ENCODE measurements around the gene DLG2. TPM values are rescaled to one million over a fixed set of nuclear protein-coding genes. Genes with fewer than 3 reads are reported as not detected.

The DLG2 gene
- total RNA-seq, 4 donors from 2014 or later: 7.3 to 14.1 (median 11.1) TPM

DNA sequence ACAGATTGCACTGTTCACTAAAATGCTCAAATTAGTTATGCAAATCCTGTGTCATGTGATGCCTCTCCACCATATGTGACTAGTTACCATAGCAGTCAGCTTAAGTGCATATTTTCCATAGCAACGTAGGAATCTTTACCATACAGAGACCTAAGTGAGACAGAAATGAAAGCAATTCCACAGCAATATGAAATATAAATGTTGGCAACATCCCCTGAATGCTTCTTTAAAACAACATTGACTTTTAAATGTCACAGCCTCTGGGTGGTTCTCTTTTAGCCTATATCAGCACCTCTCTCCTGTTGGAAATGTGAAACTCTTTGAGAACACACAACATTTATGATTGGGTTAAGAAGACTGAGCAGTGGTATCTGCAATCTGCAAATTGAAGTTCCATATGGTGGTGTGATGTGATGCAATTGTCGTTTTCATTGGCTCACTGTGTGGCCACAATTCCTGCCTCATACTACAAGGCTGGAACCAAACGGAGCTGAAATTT is 814.6 kb downstream of the DLG2 start:
- intact Hi-C loops (cut with DNase I): no loop called here
- WGBS: 40% methylated on average over 3 of the region's 3 CpGs
- H3K4me3 ChIP-seq: no peak overlapping the region
- peaks cover 0 to 7% (median 0%) of the 10 kb centered on the region in 4 donors for H3K4me1 ChIP-seq
- peaks cover 0 to 4% (median 0%) of the 10 kb centered on the region in 4 donors for H3K9me3 ChIP-seq
- DNase-seq (ENCODE audit: extremely low spot score): no peak
- no peak overlapping the region for H3K27ac ChIP-seq (replicated peaks in 1 of 4)
- TF ChIP-seq POLR2AphosphoS5 (IDR thresholded peaks at IDR 0.05) (no peak), POLR2A (IDR thresholded peaks at IDR 0.05; ENCODE audit: low read depth) (no peak), EP300 (IDR thresholded peaks at IDR 0.05) (no peak)
- TF ChIP-seq, protein P1, sequence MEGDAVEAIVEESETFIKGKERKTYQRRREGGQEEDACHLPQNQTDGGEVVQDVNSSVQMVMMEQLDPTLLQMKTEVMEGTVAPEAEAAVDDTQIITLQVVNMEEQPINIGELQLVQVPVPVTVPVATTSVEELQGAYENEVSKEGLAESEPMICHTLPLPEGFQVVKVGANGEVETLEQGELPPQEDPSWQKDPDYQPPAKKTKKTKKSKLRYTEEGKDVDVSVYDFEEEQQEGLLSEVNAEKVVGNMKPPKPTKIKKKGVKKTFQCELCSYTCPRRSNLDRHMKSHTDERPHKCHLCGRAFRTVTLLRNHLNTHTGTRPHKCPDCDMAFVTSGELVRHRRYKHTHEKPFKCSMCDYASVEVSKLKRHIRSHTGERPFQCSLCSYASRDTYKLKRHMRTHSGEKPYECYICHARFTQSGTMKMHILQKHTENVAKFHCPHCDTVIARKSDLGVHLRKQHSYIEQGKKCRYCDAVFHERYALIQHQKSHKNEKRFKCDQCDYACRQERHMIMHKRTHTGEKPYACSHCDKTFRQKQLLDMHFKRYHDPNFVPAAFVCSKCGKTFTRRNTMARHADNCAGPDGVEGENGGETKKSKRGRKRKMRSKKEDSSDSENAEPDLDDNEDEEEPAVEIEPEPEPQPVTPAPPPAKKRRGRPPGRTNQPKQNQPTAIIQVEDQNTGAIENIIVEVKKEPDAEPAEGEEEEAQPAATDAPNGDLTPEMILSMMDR (IDR thresholded peaks at IDR 0.05): no peak
- no peaks in the 10 kb centered on the region for H3K36me3 ChIP-seq
- no peaks in the 10 kb centered on the region for H3K27me3 ChIP-seq

DNA sequence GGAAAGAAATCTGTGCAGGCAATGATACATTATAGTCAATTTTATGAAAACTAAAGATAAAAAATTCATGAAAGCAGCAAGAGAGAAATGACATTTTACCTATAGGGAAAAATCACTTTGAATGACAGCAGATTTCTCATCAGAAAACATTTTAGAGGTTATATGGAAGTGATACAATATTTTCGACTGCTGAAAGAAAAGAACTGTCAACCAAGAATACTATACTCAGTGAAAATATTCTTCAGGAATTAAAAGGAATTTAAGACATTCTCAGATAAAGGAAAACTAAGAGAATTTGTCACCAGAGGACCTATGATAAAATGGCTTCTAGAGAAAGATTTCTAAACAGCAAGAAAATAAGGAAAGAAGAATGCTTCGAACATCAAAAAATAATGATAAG is 820.8 kb downstream of the DLG2 start:
- Histone ChIP-seq H3K4me1 (peaks cover 0 to 8% (median 2%) of the 10 kb centered on the region in 4 donors), H3K36me3 (no peaks in the 10 kb centered on the region), H3K9me3 (peaks cover 0 to 19% (median 9%) of the 10 kb centered on the region in 4 donors), H3K27ac (replicated peaks in 1 of 4) (no peak overlapping the region), H3K27me3 (no peaks in the 10 kb centered on the region), H3K4me3 (no peak overlapping the region)
- DNase-seq (ENCODE audit: extremely low spot score): no peak
- 91% methylated on average over 2 of the region's 2 CpGs for WGBS
- intact Hi-C loops (cut with DNase I): no loop called here
- TF ChIP-seq, protein P1 (IDR thresholded peaks at IDR 0.05): no peak
- no peak for TF ChIP-seq POLR2A (IDR thresholded peaks at IDR 0.05; ENCODE audit: low read depth)
- no peak for TF ChIP-seq POLR2AphosphoS5 (IDR thresholded peaks at IDR 0.05)
- no peak for TF ChIP-seq EP300 (IDR thresholded peaks at IDR 0.05)

DNA sequence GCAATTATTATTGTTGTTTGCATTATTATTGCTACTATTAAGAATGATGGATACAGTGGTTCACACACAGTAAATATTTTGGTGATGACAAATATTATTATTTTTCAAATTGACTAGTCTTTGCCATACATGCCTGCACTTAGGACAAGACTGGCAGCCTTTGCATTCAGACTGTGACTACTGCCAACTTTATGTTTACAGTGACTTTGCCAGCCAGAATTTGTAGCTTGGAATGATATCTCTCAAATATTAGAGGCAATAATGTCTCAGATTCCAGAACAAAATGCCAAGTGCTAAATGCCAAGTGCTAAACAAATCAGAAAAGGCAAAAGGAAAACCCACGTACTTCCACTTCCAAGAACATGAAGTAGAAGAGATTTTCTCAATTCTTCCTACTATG is 823.1 kb downstream of the DLG2 start:
- peaks cover 0 to 19% (median 9%) of the 10 kb centered on the region in 4 donors for H3K9me3 ChIP-seq
- no peak overlapping the region for H3K27ac ChIP-seq (replicated peaks in 1 of 4)
- no peak overlapping the region for H3K4me3 ChIP-seq
- TF ChIP-seq, protein P1 (IDR thresholded peaks at IDR 0.05): no peak
- TF ChIP-seq EP300 (IDR thresholded peaks at IDR 0.05) (no peak), POLR2A (IDR thresholded peaks at IDR 0.05; ENCODE audit: low read depth) (no peak), POLR2AphosphoS5 (IDR thresholded peaks at IDR 0.05) (no peak)
- 44% methylated on average over 1 of the region's 1 CpG for WGBS
- H3K36me3 ChIP-seq: no peaks in the 10 kb centered on the region
- intact Hi-C loops (cut with DNase I): no loop called here
- peaks cover 0 to 8% (median 2%) of the 10 kb centered on the region in 4 donors for H3K4me1 ChIP-seq
- no peaks in the 10 kb centered on the region for H3K27me3 ChIP-seq
- DNase-seq (ENCODE audit: extremely low spot score): no peak

DNA sequence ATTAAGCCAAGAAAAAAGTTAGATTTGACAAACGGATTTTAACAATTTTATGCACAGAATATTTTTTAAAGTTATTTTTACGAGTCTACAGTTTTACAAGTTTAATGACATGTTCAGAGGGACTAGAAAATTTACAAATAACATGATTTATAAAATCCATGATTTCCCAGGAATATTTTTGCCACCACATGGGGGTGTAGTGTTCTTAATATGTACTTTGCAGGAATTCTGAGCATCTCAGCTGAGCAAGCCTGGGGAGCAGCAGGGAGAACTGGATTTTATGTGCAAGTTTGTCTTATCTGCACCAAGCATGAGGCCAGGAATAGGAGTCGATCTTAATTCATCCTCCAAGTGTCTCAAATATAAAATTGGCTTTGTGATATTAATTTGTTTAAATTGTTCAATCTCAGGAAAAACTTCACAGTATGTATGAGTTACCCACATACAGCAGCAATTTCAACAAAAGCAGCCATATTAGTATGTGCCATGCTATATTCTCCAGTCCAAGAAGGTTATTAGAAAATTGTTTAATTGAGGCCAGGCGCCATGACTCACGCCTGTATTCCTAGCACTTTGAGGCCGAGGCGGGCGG is 826.3 kb downstream of the DLG2 start:
- no peaks in the 10 kb centered on the region for H3K36me3 ChIP-seq
- H3K9me3 ChIP-seq: peaks cover 0 to 2% (median under 1%) of the 10 kb centered on the region in 4 donors
- H3K27ac ChIP-seq (replicated peaks in 1 of 4): no peak overlapping the region
- WGBS: 74% methylated on average over 8 of the region's 8 CpGs
- intact Hi-C loops (cut with DNase I): no loop called here
- H3K4me1 ChIP-seq: peaks cover 0 to 8% (median 2%) of the 10 kb centered on the region in 4 donors
- no peak for TF ChIP-seq EP300 (IDR thresholded peaks at IDR 0.05)
- no peak overlapping the region for H3K4me3 ChIP-seq
- no peak for DNase-seq (ENCODE audit: extremely low spot score)
- no peaks in the 10 kb centered on the region for H3K27me3 ChIP-seq

DNA sequence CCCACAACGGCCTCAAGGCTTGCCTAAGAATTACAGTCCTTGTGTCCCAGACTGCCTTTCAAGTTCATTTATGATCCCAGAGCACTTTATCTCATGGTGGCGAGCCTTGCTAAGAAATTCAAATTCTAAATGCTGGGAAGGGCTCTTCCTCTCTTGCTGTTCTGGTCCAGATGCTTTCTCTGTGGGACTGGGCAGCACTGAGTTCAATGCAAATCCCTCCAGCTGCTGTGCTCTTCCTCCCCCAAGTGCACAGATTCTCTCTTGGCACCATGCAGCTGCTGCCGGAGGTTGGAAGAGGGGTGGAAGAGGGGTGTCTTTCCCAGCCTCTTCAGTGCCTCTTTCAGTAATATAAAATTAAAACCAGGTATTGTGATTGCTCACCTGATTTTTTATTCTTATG is 828.0 kb downstream of the DLG2 start:
- no peak overlapping the region for H3K27ac ChIP-seq (replicated peaks in 1 of 4)
- DNase-seq (ENCODE audit: extremely low spot score): no peak
- TF ChIP-seq POLR2A (IDR thresholded peaks at IDR 0.05; ENCODE audit: low read depth): no peak
- 85% methylated on average over 3 of the region's 3 CpGs for WGBS
- intact Hi-C loops (cut with DNase I): no loop called here
- H3K27me3 ChIP-seq: no peaks in the 10 kb centered on the region
- H3K9me3 ChIP-seq: no peaks in the 10 kb centered on the region
- no peak overlapping the region for H3K4me3 ChIP-seq
- peaks cover 0 to 4% (median 0%) of the 10 kb centered on the region in 4 donors for H3K36me3 ChIP-seq
- peaks cover 0 to 2% (median under 1%) of the 10 kb centered on the region in 4 donors for H3K4me1 ChIP-seq
